NCI-H146 (cell line): ENCODE results near the gene GNAZ.

Source experiments
- DNase-seq: peaks from one replicate; lab custom pipeline; 2025; lab: John Stamatoyannopoulos, UW

The GNAZ gene

GRCh38 chr22:23093051-23093788 lies 22.9 kb downstream of the GNAZ start:
- DNase-seq = no peak

- no peak for DNase-seq
Observed at GRCh38 chr22:23094260-23094659, 23.9 kb downstream of the GNAZ start.

DNA sequence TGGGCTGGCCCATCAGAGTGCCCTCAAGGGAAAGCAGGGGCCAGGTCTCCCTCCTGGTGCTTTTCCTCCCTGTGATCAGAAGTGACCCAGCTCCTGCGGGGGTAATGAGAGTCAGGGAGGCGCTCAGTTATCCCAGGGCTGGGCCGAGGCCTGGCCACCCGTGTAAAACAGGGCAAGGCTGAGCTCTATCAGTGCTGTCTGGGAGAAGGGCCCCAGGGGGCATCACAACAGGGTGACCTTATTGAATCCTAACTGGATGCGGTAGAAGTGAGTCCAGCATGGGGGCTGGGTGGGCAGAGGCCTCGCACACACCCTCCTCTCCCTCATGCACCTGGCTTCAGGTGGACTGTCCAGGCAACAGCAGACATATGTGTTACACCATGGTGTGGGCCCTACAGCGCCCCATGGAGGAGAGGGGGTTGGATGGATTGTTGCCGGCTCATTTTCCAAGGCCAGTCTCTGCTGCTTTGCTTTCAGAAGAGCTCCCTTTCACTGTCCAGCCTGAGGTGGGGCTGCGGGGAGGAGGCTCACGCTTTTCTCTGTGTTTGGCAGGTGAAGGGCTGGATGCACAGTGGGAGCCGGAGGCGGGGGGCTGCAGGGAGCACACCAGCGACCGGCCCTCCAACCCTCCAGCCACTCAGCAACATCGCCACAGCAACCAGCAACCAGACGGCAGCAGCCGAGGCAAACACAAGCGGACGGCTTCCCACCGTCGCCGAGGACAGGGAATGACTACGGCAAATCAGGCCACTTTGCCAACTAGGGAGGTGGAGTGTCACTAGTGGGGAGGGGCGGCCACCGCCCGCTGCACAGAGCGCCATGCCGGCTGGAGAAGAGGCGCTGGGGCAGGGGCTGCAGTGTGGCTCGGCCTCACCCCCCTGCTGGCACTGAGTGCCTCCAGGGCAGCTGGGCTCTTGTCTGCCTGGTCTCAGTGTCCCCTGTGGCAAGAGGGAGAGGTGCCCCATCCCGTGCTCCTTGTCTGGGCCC lies 24.7 kb downstream of the GNAZ start:
- no peak for DNase-seq

DNA sequence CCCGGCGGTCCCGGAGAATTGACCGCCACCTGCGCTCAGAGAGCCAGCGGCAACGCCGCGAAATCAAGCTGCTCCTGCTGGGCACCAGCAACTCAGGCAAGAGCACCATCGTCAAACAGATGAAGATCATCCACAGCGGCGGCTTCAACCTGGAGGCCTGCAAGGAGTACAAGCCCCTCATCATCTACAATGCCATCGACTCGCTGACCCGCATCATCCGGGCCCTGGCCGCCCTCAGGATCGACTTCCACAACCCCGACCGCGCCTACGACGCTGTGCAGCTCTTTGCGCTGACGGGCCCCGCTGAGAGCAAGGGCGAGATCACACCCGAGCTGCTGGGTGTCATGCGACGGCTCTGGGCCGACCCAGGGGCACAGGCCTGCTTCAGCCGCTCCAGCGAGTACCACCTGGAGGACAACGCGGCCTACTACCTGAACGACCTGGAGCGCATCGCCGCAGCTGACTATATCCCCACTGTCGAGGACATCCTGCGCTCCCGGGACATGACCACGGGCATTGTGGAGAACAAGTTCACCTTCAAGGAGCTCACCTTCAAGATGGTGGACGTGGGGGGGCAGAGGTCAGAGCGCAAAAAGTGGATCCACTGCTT lies 25.5 kb downstream of the GNAZ start:
- no peak for DNase-seq

DNA sequence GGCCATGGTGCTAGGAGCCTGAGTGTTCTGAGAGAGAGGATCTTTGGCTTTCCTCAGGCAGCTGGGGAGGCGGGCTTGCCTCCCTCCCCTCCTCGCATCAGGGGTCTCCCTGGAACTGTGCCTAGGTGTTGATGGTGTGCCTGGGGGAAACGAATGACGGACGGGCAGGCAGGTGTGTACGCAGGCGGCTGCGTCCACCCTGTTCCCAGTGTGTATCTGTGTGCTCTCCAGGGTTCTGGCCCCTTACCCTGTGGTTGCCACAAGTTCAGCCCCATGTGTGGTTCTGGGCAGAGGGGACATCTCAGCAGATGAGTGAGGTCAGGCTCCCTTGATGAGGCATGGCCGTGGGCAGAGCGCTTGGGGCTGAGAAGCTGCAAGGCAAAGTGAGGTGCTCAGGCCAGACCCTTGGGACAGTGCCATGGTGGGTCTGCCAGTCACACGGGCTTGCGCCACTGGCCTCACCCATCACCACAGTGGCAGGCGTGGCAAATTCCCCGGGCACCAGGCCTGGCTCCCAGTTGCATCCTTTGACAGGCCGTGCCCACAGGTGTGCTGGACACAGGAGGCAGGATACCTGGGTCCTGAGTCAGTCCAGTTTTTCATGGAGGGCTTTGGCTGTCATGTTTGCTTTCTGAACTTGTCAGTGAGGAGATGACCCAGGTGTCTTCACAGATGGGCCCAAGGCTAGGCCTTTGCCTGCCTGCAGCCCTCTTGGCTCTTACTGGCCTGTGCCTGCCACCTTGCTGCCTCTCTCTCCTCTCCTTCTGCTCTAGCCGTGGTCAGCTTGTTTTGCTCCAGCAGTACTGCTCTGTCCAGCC lies 27.3 kb downstream of the GNAZ start:
- no peak for DNase-seq

DNA sequence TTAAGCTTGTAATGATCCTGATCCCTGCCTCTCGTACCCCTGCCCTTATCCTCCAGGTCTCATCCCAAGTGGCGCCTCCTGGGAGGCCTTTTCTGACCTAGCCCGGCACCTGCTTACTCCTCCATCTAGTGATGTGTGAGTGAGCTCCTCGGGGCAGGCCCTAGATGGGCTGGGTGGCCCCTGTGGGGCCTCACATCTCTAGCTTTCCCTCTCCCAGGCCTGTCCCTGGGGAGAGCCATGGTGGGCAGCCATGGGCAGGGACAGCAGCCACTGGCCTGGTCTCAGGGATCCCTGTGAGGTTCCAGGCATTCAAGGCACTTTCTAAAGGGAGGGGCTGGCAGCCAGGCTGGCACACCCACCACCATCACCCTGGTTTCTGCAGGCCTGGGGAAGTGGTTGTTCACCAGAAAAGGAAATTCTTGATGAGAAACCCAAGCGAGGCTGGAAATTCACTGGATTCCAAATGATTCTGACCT lies 27.9 kb downstream of the GNAZ start:
- no peak for DNase-seq

DNA sequence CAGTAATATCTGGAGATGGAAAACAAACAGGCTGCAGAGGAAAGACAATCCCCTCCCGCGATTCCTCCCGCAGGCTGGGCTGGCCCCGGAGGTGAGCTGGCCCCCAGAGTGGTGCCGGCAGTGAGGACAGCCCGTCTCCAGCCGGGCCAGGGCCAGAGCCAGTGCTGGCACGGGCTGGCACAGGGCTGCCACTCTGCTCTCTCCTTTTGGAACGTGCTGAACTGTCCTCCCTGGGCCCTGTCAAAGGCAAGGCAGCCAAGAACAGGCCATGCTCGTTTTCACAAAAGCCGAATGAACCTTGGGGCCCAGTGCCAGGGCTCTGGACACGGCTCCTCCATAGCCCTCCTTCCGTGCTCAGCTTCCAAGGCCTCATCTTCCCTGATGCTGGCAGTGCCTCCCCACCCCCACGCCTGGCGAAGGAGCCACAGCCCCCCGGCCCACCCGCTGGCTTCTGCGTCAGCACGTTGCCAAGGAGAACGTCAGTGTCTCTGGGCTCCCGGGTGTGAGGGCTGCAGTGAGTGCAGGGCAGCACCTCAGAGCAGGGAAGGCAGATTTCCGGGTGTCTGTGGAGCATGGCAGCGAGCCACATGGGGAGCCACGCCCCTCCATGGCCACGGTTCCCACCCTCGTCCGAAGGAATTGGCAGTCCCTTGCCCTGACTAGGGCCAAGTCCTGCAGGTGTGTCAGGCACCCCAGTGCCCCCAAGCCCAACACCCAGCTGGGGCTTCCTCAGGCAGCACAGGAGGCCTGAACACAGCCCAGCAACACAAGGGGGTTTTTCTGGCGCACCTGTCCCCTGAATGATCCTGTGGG lies 28.6 kb downstream of the GNAZ start:
- DNase-seq = no peak

GRCh38 chr22:23099531-23099804 lies 29.1 kb downstream of the GNAZ start:
- no peak for DNase-seq

DNA sequence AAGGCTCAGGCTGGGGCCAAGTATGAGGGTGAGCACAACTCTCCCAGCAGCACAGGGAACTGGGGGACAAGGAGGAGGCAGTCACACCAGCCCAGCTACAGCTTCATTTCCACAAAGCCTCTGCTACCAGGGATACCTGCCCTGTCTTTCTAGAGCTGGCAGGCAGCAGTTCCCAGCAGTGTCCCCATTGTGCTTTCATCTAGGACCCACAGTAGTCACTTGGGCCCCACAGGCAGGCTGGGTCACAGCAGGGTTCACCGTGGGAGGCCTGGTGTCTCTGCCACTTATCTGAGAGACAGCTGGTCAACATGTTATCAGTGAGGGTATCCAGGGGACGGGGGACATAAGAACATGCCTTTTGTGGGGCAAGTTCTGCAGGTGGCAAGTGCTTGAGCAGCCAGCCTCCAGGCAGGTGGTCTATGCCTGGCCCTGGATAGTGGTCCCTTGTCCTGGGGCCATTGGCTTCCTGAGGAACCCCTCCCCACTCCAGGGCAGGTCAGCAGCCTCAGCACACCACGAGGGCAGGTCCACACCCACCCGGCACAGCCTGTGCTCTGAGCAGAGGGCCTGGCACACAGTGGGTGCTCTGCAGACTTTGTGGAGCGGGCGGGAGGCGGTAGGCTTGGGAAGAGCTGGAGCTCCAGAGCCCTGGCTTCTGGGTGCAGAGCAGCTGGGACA lies 29.9 kb downstream of the GNAZ start:
- DNase-seq = peak; percentile 73

- no peak for DNase-seq
Observed at GRCh38 chr22:23101524-23101923, 31.2 kb downstream of the GNAZ start.

DNA sequence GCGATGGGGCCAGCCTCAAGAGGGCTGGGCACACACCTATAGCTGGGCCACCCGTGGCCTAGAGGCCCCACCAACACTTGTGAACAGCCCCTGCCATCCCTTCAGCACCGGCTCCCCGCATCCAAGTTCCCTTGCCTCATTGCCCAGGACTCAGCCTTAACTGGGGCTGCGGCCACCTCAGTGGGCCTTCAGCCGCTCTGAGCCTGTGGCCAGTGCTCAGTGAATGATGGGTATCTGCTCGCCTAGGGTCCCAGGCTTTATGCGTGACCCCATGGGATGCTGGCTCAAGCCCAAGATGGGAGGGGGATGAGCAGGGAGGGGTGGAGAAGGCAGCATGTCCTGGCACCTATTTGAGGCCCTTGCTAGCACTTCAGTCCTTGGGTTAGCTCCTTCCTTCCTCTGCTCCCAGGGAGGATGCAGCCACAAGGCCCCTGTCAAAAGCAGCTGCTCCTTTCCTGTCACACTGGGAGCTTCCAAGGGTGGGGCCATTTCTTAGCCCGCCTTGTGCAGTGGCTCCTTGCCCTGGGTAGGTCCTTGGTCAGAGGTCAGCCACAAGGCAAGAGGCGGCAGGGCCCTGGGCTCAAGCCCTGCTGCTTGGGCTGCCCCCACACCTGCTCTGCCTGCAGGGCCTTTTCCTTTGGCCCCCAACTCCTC lies 31.8 kb downstream of the GNAZ start:
- DNase-seq = no peak

- no peak for DNase-seq
Observed at GRCh38 chr22:23102776-23103175, 32.5 kb downstream of the GNAZ start.

DNA sequence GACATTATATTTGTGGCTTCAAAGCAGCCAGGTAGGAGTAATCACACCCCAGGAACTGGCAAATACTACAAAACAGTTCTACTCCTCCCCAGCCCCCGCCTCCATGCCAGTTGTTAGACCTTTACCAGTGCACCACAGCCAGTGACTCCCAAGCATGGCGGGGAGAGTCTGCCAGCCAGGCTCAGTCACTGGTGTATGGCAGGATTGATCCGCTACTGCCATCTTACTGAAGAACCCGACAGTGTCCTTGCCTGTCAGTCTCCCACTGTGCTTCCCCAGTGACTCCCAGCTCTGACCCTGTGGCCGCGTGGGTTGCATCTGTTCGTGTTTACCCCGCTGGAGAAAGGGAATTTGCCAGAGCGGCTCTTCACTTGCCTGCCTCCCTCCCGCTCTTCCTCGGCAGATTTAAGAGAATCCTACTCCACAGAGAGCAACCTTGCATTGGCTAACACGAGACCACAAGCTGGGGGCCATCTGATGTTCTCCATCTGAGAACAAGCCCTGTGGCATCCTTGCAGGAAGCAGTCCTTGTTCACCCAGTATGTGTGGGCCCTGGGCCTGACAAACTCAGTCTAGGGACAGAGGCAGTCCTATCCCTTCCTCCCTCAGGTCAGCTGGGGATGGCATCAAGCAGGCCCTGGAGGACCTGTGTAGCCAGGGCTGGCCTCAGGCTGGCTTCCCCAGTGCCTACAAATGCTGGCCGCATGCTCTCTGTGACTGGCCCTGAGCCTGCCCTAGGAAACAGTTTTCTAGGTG lies 33.1 kb downstream of the GNAZ start:
- DNase-seq = no peak

GRCh38 chr22:23104187-23104971 lies 34.1 kb downstream of the GNAZ start:
- no peak for DNase-seq

GRCh38 chr22:23105304-23105703 lies 35.0 kb downstream of the GNAZ start:
- DNase-seq = no peak

- DNase-seq = no peak
Observed at GRCh38 chr22:23105919-23106318, 35.6 kb downstream of the GNAZ start.

DNA sequence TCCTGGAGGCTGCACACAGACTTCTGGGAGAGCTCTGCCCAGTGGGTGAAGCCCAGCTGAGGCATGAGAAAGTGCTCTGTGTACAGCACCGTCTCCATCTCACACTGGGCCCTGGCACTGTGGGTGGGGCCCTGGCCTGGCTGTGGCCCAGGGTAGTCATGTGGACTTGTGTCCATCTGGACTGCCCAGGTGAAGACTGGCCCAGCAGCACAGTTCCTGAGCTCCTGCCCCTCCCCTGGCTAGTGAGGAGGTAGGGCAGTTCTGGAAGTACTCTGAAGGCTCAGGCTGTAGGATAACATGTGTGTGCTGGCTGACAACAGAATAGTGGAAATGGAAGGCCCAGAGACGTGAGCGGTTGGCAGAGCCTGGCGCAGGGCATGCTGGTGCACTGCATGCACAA lies 36.0 kb downstream of the GNAZ start:
- no peak for DNase-seq

DNA sequence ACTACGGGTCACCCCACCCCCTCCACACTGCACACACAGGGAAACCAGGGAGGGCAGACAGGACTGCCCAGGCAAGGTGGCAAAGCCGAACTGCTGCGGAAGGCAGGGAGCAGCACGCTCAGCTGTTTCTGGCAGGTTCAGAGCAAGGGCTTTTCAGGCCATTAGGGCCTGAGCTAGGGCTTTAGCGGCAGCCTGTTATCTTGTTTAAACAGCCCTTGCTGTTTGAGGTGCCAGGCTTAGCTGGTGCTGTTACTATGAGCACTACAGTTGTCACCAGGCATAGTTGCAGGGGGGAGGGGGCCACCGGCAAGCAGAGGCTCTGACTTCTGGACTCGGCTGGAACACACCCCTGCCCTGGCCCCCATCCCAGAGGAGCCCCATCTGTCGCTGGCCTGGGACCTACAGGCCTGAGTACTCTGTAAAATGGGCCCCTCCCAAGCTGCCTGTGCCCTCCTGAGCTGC lies 36.6 kb downstream of the GNAZ start:
- no peak for DNase-seq
